Hematopoietic multipotent progenitor cell treated with erythropoietin and hydrocortisone succinate and interleukin-3 and kit ligand, for 17 days (in vitro differentiated cells): ENCODE results near the gene RBMS1.

Experiments
- DNase-seq: peaks from one replicate; pipeline ENCODE4 v3.0.0-alpha.2; 2015; ENCODE audit warnings: low spot score

Gene RBMS1

DNA sequence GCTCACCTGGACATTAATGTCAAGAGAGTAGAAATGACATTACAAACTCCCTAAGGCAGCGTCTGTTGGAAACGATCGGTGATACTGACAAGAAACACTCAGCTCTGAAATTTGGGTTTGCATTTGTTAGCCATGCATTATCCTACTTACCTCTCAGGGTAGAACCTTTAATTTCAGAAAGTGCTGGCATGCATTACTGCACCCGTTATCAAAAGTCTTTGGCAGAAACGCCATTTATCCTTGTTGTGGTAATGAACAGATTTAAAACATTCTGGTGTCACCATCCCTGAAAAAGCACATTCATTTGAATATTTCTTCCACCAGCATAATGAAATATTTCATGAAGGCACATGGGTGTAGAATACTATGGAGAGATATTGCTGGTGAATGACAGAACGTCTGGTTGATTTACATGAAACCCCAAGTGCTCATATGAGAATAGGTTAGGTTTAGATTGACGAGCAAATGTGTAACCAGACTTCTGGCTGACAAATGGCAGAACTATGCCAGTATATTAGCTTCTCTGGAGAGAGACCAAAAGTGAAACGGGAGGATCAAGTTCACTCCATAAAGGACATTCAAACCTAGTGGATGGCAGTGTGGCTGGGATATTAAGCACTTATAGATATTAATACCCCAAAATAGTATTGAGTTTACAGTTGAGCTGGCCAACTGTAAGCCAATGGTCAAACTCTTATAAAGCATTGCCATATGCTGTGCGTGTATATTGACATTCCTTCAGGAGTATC lies 240.0 kb downstream of the RBMS1 start:
- no peak for DNase-seq

DNA sequence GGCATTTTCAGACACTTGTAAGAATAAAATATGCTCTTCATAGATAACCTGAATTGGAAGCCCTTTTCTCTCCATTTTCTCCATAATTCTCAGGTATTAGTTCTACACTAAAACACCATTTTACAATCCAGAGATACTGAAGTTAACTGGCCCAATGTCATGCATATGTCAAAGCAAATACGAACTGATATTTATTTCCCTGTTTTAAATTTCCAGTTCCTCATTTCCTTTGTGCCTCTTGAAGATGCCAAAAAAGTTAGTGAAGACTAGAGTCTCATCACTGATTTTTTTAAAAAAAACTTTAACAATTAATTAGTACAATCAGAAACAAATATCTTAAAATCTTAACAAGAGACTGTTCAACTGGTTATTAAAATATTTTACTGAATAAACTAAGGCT lies 240.7 kb downstream of the RBMS1 start:
- no peak for DNase-seq

DNA sequence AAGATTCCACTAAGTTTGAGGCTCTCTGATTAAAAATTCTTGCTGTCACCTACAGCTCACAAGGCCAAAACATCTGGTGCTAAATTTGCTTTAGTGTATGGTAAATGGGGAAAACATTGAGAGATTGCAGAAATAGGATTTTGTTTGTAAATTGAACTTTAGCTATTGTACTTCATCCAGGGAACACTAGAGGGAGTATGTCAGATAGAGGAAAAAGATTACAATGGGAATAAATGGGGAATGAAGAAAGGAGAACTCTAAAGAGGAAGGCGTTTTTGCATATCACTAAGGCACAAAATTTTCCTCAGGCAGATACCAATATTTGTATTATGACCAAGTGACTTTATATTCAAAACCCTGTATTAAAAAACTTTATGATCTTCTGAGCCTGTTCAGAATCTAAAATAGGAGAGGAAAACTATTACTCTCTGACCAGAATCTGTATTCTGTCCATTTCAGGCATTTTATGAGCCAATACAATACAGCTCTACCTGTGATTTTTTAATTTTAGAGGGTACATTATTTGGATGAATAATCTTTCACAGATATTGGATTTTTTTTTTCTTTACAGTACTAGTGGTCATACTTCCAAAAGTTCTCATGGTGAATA lies 241.2 kb downstream of the RBMS1 start:
- peak; percentile 17 for DNase-seq

DNA sequence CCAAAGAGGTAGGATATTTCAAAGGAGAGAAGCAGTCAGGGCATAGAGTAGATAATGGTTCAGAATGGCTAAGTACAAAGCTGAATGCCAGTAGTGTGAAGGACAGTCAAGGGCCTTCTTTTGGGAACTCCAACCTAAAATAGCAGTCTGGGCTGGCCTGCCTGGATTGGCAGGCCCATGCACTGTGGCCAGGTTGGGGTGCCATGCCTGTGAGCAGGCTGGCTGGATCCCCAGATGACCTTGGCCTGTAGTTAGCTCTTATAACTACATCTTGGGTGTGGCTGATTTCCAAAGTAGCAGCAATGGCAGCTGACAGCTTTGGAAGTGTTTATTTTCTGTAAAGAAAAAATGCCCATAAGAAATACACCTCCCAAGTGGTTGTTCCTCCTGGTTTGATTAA lies 242.0 kb downstream of the RBMS1 start:
- DNase-seq = no peak

DNA sequence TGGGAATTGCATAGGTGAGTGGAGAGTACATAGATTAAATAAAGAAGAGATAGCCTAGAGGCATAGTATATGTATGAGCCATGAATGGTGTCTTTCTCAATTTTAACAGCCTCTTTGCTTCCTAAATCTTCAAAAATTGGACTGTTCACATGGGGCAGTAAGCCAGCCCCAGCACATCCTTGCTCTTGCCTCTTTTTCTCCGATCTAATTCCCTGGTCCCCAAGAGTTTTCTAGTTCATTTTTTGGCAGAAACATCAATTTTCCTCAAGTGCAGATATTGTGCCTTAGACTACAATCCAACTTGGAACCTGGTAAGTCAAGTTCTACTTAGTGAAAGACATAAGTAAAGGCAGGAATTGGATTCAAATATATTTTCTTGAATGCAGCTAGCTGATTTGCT lies 243.7 kb downstream of the RBMS1 start:
- DNase-seq = no peak

DNA sequence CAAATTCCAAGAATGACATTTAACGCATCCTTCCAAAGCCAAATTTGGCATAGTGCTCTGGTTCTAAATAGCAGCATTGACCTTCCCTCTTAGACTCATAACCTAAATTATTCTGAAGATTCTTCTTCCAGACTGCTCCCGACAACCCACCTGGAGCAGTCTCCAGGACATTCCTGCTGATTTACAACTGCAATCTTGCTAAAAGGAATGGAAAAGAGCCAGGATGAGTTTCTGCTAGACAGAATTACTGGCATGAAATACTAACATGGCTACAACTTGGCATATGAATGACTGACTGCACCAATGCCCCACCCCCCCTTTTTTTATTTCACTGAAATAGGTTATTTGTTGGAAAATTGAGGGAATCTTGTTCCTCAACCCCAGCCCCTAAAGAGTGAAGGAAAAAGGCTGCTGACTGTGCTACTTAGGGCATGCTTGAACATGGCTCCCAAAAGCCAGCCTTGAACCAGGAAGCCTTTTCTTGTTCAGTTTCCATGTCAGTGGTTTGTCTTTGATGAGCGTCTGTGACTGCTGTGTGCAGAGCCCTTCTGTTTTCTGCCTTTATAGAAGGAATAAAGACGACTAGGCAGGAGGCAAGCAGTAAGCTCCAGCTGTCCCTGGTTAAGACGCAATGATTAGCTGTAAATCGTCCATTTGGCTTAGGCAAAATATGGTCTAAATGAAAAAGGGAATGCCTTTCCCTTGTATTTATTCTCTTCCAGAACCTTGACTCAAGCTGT lies 246.1 kb downstream of the RBMS1 start:
- no peak for DNase-seq

DNA sequence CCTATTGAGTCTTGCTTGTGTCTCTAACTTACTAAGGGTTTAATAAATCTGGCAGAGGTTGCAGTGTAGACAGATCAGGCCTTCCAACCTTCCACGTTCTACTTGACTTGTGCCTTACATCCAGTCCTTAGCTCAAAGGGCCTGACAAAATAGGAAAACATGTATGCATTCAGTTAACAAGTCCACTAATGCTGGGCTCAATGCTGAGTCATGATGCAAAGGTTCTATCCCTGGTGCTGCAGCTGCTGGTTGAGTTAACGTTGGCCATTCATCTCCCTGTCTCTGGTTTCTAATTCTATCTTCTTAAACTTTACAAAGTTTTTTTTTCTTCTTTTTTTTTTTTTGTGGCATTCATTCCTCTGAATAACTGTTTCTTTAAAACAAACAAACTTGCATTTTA lies 247.3 kb downstream of the RBMS1 start:
- no peak for DNase-seq

DNA sequence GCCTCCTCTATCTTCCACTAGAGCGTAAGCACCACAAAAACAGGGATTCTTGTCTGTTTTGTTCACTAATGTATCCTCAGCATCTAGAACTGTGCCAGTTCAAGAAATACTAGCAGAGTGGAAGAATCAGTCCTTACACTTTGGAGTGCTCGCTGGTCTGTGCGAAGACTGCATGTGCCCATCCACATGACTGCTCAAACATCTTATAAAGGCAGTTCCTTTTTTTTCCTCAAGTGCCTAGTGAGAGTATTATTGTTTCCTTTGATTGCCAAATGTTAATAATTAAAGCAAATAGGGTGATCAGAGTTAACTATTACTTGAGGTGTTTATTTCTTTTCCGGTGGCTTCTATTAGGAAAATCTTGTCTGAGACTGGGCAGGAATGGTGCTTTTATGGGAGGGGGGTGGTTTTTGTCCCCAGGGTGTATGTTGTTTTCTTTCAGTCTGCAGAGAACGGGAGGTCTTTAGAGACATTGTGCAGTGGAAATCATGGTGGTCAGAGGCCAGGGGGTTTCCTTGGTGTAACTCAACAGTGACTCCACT lies 247.9 kb downstream of the RBMS1 start:
- DNase-seq = no peak

DNA sequence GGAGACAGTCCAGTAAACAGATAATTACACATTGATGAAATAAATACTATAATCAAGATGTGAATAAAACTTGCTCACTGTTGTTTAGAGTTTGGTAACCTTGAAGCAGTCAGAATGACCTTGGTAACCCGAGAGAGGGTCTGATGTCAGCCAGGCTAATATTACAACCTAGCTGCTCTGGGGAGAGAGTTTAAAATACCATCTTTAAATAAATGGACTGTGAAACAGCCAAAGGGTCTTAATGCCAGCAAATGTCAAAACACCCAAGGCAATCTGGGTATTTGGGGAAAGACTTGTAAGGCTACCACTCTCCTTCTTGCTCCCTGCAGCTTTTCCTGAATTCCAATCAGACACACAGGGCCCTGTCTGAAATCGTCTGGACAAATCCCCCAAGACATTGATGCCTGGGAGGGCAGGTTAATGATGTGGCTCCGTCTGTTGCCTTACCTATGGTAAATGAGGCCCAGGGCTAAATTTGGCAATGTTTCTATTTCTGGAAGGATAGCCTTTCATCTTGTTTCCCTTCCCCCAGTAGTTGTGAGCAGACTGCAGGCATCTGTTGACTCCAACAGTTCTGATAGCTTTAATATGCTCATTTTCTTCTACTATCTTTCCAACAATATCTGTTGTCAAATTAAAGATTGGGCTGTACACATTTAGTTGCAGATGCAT lies 250.6 kb downstream of the RBMS1 start:
- DNase-seq = no peak

DNA sequence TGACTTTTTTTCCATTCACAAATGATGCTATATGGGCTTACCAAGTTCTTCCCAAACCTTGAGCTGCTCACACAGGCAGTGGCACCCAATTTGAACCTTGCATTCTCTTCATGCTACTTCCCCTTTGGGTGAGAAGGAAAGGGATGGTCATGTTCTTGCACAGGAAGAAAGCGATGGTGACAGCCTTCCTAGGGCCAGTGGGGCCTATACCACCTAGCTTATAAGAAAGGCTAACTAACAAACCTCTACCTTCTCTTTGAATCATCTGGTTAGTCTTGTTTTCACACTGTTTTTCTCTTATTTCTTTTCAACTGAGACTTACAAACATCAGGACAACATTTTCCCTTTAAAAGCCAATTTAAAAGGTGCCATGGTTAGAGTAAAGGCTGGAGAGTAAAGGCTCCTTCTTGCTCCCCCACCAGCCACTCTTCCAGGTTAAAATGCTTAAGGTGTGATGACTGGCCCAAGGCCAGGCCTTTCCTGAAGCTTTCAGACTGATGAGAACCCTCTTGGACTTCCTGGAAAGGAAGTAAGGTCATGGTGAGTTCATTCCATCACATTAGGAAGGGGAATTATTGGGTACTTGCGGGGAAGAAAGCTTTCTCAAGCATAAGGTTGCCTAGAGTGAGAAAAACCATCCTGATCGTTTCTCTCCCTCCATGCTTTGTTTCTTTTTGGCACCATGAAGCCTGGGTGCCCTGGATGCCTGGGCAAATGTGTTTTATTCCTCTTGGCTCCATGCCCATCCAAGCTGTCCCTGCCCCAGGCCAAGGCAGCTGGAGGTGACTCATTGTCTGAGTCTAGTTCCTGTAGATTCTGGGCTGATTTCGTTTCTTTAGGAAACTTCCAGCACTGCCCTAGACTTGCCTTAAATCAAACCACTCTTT lies 252.1 kb downstream of the RBMS1 start:
- DNase-seq = no peak

DNA sequence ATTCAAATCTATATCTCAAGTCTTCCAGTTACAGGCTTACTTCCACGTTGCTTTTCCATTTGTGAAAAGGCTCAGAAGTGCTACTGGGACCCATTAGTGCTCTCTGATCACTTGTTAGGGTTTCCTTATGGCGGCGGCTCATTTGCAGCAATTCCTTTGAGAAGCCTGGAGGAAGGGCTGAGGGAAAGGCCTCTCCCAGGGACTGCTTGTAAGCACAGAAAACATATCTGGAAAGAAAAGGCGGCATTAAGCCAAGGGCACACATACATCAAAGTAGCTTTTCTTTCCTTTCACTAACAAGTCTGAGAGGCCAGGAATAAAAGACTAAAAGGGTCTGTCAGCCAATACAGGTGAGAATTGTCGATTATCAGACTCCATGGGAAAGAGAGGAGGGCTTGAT lies 254.2 kb downstream of the RBMS1 start:
- DNase-seq = no peak

DNA sequence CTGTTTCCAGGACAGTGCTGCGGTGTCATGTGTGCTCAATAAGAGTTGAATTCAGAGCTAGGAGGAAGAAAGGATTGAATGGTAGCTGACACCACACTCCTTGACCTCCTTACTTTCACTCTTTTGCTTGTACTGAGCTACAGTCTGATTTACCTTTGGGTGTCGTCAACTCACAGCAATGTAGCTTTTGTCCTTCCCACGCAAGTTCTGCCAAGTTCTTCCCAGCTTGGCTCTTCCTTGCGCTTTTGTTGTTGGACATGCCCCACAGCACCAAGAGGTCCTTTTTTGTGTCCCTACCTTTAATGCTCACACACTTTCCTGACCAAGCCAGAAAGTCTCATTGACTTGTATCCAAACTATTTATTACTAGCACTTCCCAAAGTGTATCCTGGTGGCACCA lies 255.2 kb downstream of the RBMS1 start:
- no peak for DNase-seq

DNA sequence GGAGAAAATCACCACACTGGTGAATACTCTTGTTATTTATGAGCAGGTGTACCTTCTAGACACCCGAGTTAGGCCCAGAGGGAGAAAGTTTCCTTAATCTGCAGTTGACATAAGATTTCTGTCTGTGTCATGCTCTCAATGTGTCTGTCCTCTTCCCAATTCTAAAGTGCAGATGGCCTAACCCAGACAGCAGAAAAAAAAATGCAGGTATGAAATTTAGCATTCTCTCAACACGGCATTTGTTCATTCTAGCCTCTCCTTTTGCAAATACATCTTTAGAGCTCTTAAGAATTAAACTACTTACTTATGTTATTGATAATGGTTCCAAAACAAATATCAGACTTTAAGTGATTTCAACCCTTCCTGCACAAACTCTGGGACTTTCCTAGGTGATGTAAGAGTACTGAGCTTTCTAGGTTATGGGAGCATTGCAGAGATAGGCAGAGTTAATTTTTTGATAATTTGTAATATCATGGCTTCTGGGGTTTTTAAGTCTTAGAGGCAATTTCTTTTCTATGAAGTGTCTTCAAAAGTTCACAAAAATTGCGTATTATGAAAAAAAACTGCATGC lies 260.6 kb downstream of the RBMS1 start:
- no peak for DNase-seq

DNA sequence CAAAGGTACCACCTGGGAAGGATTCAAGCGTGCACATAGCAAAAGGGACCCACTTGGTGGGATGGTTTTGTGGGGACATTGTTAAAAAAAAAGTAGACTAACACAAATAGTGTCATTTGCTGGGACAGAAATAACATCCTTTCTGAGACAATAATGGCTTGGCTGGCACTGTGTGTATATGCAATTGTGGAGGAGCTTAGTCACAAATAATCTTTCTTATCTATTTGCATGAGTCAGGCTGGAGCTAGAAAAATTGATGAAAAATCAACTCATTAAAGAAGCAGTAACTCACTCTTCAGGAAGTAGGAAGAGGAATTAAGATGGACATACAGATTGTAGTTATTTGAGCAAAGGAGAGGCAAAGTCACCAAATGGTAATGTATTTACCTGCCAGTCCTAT lies 264.0 kb downstream of the RBMS1 start:
- DNase-seq = no peak

DNA sequence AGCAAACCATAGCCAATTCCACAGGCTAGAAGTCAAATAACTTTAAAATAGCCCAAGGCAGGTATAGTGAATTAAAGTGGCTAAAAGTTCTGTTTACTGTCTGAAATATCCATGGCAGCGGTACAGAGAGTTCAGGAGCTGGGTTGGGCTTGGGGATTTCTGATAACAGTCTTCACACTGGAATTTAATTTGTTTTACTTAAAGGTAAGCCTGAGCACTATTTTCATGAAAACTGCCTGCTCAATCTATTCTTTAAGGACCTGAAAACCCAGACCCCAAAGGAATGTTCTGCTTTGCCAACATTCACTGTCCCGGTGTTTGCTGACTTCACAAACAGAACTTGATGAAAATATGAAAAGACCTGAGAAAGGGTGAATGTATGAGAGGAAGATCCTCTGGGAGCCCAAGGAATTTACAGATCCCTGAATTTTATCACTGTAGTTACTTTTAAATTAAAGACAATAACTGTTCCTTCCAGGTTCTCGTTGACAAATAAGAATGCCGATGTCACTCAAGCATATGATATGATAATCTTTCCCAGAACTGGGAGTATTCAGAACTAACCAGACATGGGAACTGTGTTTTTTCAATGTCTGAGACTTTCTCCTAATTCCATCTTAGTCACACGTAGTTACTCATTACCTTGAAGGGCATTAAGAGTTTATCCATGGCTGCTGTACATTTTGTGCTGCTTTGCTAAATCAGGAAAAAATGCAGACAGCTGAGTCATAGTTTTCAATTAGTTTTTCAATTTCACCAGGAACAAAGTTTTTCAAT lies 265.3 kb downstream of the RBMS1 start:
- DNase-seq = no peak

DNA sequence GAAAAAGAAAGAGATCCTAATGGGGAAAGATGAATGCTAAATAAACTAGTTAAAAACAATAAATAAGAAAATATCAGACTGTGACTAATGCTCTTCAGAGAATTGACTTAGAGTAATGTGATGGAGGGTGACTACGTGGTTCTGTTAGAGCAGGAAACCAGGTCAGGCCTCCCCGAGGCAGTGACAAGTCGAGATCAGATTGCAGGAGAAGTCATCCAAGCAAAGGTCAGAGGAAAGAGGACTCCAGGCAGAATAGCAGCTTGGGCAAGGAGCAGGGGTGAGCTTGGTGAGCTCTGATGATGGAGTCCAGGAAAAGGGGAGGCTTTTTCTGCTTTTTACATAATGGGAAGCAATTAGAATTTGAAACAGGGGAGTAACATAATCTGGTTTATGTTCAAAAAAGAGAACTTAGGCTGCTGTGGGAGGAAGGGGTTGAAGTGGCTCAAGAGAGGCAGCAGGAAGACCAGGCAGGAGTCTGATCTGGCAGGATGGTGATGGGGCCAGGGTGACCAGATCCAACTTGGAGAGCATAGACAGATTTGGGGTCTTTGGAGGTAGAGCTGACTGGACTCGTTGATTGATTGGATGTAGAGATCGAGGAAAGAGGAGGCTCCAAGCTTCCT lies 266.2 kb downstream of the RBMS1 start:
- no peak for DNase-seq

DNA sequence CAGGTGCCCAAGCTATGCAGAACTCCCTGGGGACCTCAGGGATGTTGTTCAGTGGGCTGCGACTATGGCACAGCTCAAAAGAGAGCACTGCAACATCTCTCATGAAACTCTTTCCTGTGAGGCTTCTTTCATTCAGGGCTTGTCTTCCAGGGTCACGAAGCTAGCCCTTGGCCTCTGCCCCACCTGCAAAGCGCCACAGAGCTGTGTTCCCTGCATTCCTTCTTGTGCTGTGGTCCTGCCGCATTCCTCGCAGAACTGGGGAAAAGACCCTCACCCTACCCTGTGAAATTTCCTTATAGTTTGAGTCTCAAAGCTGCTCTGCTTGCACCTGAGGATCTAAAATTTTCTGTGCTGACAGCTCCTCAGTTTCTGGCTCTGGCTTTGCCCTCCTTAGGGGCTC lies 267.2 kb downstream of the RBMS1 start:
- DNase-seq = no peak

DNA sequence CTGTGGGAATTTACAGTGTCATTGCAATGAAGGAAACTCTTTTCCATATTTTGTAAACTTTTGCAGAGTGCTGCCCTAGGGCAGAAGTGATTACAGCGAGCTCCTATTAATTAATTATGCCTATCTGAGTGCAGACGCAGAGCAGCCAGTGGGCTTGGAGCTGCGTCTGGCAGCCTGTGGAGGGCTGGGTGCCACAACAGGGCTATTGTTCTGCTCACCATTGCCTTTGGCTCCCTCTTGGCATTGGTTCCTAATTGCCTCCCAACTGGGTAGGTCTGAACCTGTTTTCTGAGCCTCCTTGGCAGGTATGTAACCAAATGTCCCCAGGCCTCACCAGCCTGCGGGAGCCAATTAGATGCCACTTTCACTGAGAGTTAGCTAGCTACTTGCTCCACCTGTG lies 267.9 kb downstream of the RBMS1 start:
- no peak for DNase-seq

DNA sequence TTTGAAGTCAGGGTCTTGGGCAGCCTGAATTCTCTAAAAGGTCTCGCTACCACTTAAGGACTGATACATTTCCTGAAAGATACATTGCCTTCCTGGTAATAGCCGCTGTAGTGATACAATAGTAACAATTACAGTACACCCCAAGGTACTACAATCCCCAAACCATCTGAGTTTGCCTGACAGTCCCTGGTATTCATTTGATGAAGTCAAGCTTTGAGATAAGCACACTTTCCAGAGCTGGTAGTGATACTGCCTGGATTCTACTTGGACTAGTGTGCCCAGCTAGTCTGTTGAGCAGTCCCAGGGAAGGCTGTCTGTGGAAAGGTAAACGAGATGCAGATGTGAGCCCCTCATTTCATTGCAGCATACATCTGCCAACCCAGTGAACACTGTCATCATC lies 269.1 kb downstream of the RBMS1 start:
- DNase-seq = no peak

DNA sequence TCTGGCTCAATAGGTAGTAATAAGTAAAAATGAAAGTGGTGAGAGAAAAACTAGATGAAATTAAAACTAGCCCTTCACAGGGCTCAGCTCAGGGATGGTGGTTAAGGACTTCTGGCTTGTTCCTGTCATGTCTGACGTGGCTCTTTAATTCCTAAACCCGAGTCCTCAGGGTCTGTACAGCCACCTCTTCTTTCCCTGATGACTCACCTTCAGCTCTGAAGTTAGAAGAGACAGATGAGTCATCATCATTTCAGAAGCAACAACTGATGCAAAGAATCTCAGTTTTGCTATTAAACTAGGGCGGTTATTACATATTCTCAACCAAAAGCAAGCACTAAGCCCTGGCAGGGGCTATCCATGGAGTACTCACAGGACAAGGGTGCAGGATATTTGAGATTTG lies 269.5 kb downstream of the RBMS1 start:
- no peak for DNase-seq
